ENCODE data around the gene ZNF805. TPM values are rescaled to one million over a fixed set of nuclear protein-coding genes. Genes with fewer than 3 reads are reported as not detected.

The ZNF805 gene
- total and polyA plus RNA-seq, 2 donors (not counting 3 experiments of a cell fraction or from before 2014, with no cell fraction given), result 1.6 to 8.6 TPM

- dilution Hi-C loops (cut with MboI; ENCODE audit: extremely low pct_ligation_motif_present, low sequenced_read_pairs) (no loop called here), intact Hi-C loops (cut with micrococcal nuclease) (loop anchor here (1.0 to 5.0 kb wide), 5 partner anchors 41 to 108 kb away; partner anchors contain the start of genes TRAPPC2B, ZNF304, ZNF543 and ZNF547)
- H3K79me2 ChIP-seq (ENCODE audit: control insufficient read depth, insufficient read depth, low read length), result peaks cover 53% of the 10 kb centered on the region
- peak overlapping the region; percentile 77 for H3K4me2 ChIP-seq (ENCODE audit: insufficient read depth, low read length)
- TF ChIP-seq POLR2AphosphoS5 (IDR thresholded peaks at IDR 0.05; ENCODE audit: insufficient read depth, low read depth, low read length), result no peak
- no peak for TF ChIP-seq CTCF (IDR thresholded peaks at IDR 0.05; ENCODE audit: extremely low read depth in 1 of 2, insufficient read depth in 1 of 2, low read depth in 1 of 2, low read length in 2 of 2)
- no peak for TF ChIP-seq MYC (IDR thresholded peaks at IDR 0.05; ENCODE audit: low read depth, low read length)
- no peak for TF ChIP-seq POLR2A (IDR thresholded peaks at IDR 0.05; ENCODE audit: low read depth, low read length)
- no peak for TF ChIP-seq JUN (IDR thresholded peaks at IDR 0.05; ENCODE audit: borderline replicate concordance, insufficient read depth, insufficient read length, low read depth)
- TF ChIP-seq MAX (IDR thresholded peaks at IDR 0.05; ENCODE audit: insufficient read depth, insufficient read length), result no peak
- TF ChIP-seq GATA2 (IDR thresholded peaks at IDR 0.05; ENCODE audit: insufficient read depth, insufficient read length, low read depth, low read length), result no peak
- TF ChIP-seq FOS (IDR thresholded peaks at IDR 0.05; ENCODE audit: borderline replicate concordance, insufficient read depth, low read length), result no peak
- TF ChIP-seq EZH2 (IDR thresholded peaks at IDR 0.05; ENCODE audit: borderline replicate concordance, low read depth, low read length, severe bottlenecking), result no peak
- CTCF ChIA-PET, result no interaction called here
- no peaks in the 10 kb centered on the region for H3K9me3 ChIP-seq (replicated peaks; ENCODE audit: control insufficient read depth, insufficient read depth, low read length)
- H3K9ac ChIP-seq (replicated peaks; ENCODE audit: extremely low read depth, insufficient read depth, low read length), result peak overlapping the region; percentile 96
- H3K4me1 ChIP-seq (ENCODE audit: control insufficient read depth, extremely low read depth, insufficient read depth, low read length), result peaks cover 20% of the 10 kb centered on the region
- H3K27ac ChIP-seq (ENCODE audit: insufficient read depth, low read depth, low read length), result peak overlapping the region; percentile 90
- H3K27me3 ChIP-seq (ENCODE audit: control insufficient read depth in 2 of 2, insufficient read depth in 2 of 2, low read length in 2 of 2), result no peaks in the 10 kb centered on the region
- H2AFZ ChIP-seq (ENCODE audit: low read depth, low read length), result peak overlapping the region; percentile 67
- H3K4me3 ChIP-seq (replicated peaks in 1 of 3; ENCODE audit: insufficient read depth in 1 of 3, low read depth in 1 of 3, low read length in 3 of 3), result peak overlapping the region; percentile 67 to 77 (median 72)
- peaks cover 2% of the 10 kb centered on the region for H4K20me1 ChIP-seq (replicated peaks; ENCODE audit: control insufficient read depth, extremely low read depth, insufficient read depth, low read length)
- no peaks in the 10 kb centered on the region for H3K9me1 ChIP-seq (replicated peaks; ENCODE audit: control insufficient read depth, extremely low read depth, insufficient read depth, low read length)
- FAIRE-seq (no peak), DNase-seq (ENCODE audit: low read depth, low spot score) (no peak)
- BruUV-seq (replicated peaks), result no TSS peak
- POLR2A ChIA-PET, result no interaction called here
- H3K36me3 ChIP-seq (ENCODE audit: control insufficient read depth in 2 of 2, extremely low read depth in 1 of 2, insufficient read depth in 2 of 2, low read length in 2 of 2), result peaks cover 14 to 18% of the 10 kb centered on the region in 2 experiments
Observed at GRCh38 chr19:57280962-57281400, 40.5 kb downstream of the ZNF805 start.

Data from endothelial cell of umbilical vein (primary cell).